Activated naive CD8-positive, alpha-beta T cell treated with anti-CD3 and anti-CD28 coated beads for 36 hours (primary cell): ENCODE measurements around the gene CHRNB1. TPM values are rescaled to one million over a fixed set of nuclear protein-coding genes. Genes with fewer than 3 reads are reported as not detected.

ENCODE experiments used
- DNase-seq: peaks from one replicate; pipeline ENCODE4 v3.0.0; 2021
- H3K27ac Mint-ChIP-seq: one replicate; pipeline ENCODE4 v1.8.0; 2022; ENCODE audit warnings: mild to moderate bottlenecking, moderate library complexity, mixed read lengths
- H3K27me3 Mint-ChIP-seq: one replicate; pipeline ENCODE4 v1.8.0; 2022; ENCODE audit warnings: mild to moderate bottlenecking, mixed read lengths
- H3K36me3 Mint-ChIP-seq: one replicate; pipeline ENCODE4 v1.8.0; 2021; ENCODE audit warnings: mild to moderate bottlenecking, mixed read lengths
- H3K4me1 Mint-ChIP-seq: one replicate; pipeline ENCODE4 v1.8.0; 2021; ENCODE audit warnings: mixed read lengths
- H3K4me3 Mint-ChIP-seq: one replicate; pipeline ENCODE4 v1.8.0; 2022; ENCODE audit warnings: mild to moderate bottlenecking, moderate library complexity, mixed read lengths
- H3K9me3 Mint-ChIP-seq: one replicate; pipeline ENCODE4 v1.8.0; 2022; ENCODE audit warnings: mixed read lengths
- total RNA-seq, 2 experiments: library from RNA; stranded (reverse); gene quantifications; one replicate each; pipeline ENCODE4 v1.2.3, GENCODE V29; 2021

The CHRNB1 gene
- total RNA-seq, 2 experiments from 2014 or later, result 10.6 to 11.3 TPM

GRCh38 chr17:7496470-7497183 lies 51.8 kb downstream of the CHRNB1 start:
- no peaks in the 10 kb centered on the region for H3K27me3 Mint-ChIP-seq
- peaks cover 50% of the 10 kb centered on the region for H3K36me3 Mint-ChIP-seq
- H3K4me1 Mint-ChIP-seq, result peaks cover 17% of the 10 kb centered on the region
- no peak for DNase-seq
- H3K27ac Mint-ChIP-seq, result peak overlapping the region; percentile 36
- no peaks in the 10 kb centered on the region for H3K9me3 Mint-ChIP-seq
- no peak overlapping the region for H3K4me3 Mint-ChIP-seq

GRCh38 chr17:7497228-7497627 lies 52.4 kb downstream of the CHRNB1 start:
- H3K27ac Mint-ChIP-seq, result peak overlapping the region; percentile 62
- peaks cover 13% of the 10 kb centered on the region for H3K4me1 Mint-ChIP-seq
- H3K36me3 Mint-ChIP-seq, result peaks cover 49% of the 10 kb centered on the region
- no peaks in the 10 kb centered on the region for H3K9me3 Mint-ChIP-seq
- peak overlapping the region; percentile 29 for H3K4me3 Mint-ChIP-seq
- DNase-seq, result no peak
- no peaks in the 10 kb centered on the region for H3K27me3 Mint-ChIP-seq

- H3K27me3 Mint-ChIP-seq, result no peaks in the 10 kb centered on the region
- no peak for DNase-seq
- H3K36me3 Mint-ChIP-seq, result peaks cover 49% of the 10 kb centered on the region
- H3K27ac Mint-ChIP-seq, result peak overlapping the region; percentile 16
- peaks cover 11% of the 10 kb centered on the region for H3K4me1 Mint-ChIP-seq
- no peaks in the 10 kb centered on the region for H3K9me3 Mint-ChIP-seq
- no peak overlapping the region for H3K4me3 Mint-ChIP-seq
Observed at GRCh38 chr17:7497636-7498035, 52.8 kb downstream of the CHRNB1 start.

GRCh38 chr17:7499161-7499560 lies 54.3 kb downstream of the CHRNB1 start:
- H3K27ac Mint-ChIP-seq, result no peak overlapping the region
- H3K27me3 Mint-ChIP-seq, result no peaks in the 10 kb centered on the region
- H3K9me3 Mint-ChIP-seq, result no peaks in the 10 kb centered on the region
- peaks cover 48% of the 10 kb centered on the region for H3K36me3 Mint-ChIP-seq
- no peak overlapping the region for H3K4me3 Mint-ChIP-seq
- H3K4me1 Mint-ChIP-seq, result peaks cover 2% of the 10 kb centered on the region
- DNase-seq, result no peak

- Mint-ChIP-seq H3K27me3 (no peaks in the 10 kb centered on the region), H3K9me3 (no peaks in the 10 kb centered on the region), H3K27ac (no peak overlapping the region), H3K4me3 (no peak overlapping the region), H3K36me3 (peaks cover 50% of the 10 kb centered on the region), H3K4me1 (no peaks in the 10 kb centered on the region)
- DNase-seq, result no peak
Observed at GRCh38 chr17:7501729-7502128, 56.9 kb downstream of the CHRNB1 start.

GRCh38 chr17:7502171-7502847 lies 57.4 kb downstream of the CHRNB1 start:
- DNase-seq, result no peak
- Mint-ChIP-seq H3K36me3 (peaks cover 47% of the 10 kb centered on the region), H3K27me3 (no peaks in the 10 kb centered on the region), H3K4me3 (no peak overlapping the region), H3K27ac (no peak overlapping the region), H3K4me1 (no peaks in the 10 kb centered on the region), H3K9me3 (no peaks in the 10 kb centered on the region)

GRCh38 chr17:7502987-7503386 lies 58.1 kb downstream of the CHRNB1 start:
- no peak for DNase-seq

GRCh38 chr17:7503521-7503920 lies 58.7 kb downstream of the CHRNB1 start:
- no peaks in the 10 kb centered on the region for H3K9me3 Mint-ChIP-seq
- H3K4me1 Mint-ChIP-seq, result no peaks in the 10 kb centered on the region
- no peak overlapping the region for H3K27ac Mint-ChIP-seq
- H3K4me3 Mint-ChIP-seq, result no peak overlapping the region
- H3K27me3 Mint-ChIP-seq, result no peaks in the 10 kb centered on the region
- no peak for DNase-seq
- peaks cover 43% of the 10 kb centered on the region for H3K36me3 Mint-ChIP-seq

More at GRCh38 chr17:7502987-7503386, 58.1 kb downstream of the CHRNB1 start:
- no peaks in the 10 kb centered on the region for H3K4me1 Mint-ChIP-seq
- H3K9me3 Mint-ChIP-seq, result no peaks in the 10 kb centered on the region
- H3K27me3 Mint-ChIP-seq, result no peaks in the 10 kb centered on the region
- no peak overlapping the region for H3K4me3 Mint-ChIP-seq
- H3K36me3 Mint-ChIP-seq, result peaks cover 47% of the 10 kb centered on the region
- H3K27ac Mint-ChIP-seq, result no peak overlapping the region

Other genes with a start within 250 kb of the CHRNB1 start
- gene DLG4, start 225.2 kb upstream of the CHRNB1 start, total RNA-seq, result 1 to 10 TPM; 8.9 to 9.8 TPM
- 100 to 1,000 TPM; 245 to 256 TPM for gene ACADVL, start 225.1 kb upstream of the CHRNB1 start, total RNA-seq
- 10 to 100 TPM; 64.4 to 66.5 TPM for gene DVL2, start 210.5 kb upstream of the CHRNB1 start, total RNA-seq
- gene PHF23, start 205.6 kb upstream of the CHRNB1 start, total RNA-seq, result 10 to 100 TPM; 28.1 to 28.8 TPM
- gene GABARAP, start 202.6 kb upstream of the CHRNB1 start, total RNA-seq, result 100 to 1,000 TPM; 112 to 113 TPM
- gene CTDNEP1, start 193.3 kb upstream of the CHRNB1 start, total RNA-seq, result 100 to 1,000 TPM; 180 to 191 TPM
- 100 to 1,000 TPM in 1 of 2 experiments, 10 to 100 TPM in 1; 99.0 to 110 TPM for gene ELP5, start 192.8 kb upstream of the CHRNB1 start, total RNA-seq
- 1 to 10 TPM in 1 of 2 experiments, under 1 TPM in 1; 0.90 to 1.6 TPM for gene CLDN7, start 182.6 kb upstream of the CHRNB1 start, total RNA-seq
- under 1 TPM; 0.54 to 0.56 TPM for gene SLC2A4, start 163.3 kb upstream of the CHRNB1 start, total RNA-seq
- under 1 TPM; 0.19 to 0.24 TPM for gene YBX2, start 150.4 kb upstream of the CHRNB1 start, total RNA-seq
- gene EIF5A, start 137.4 kb upstream of the CHRNB1 start, total RNA-seq, result 1,000 to 10,000 TPM; 1,429 to 1,492 TPM
- gene GPS2, start 129.7 kb upstream of the CHRNB1 start, total RNA-seq, result 10 to 100 TPM; 58.4 to 62.6 TPM
- 10 to 100 TPM; 44.1 to 46.0 TPM for gene NEURL4, start 115.7 kb upstream of the CHRNB1 start, total RNA-seq
- 100 to 1,000 TPM; 235 to 238 TPM for gene ACAP1, start 108.5 kb upstream of the CHRNB1 start, total RNA-seq
- gene KCTD11, start 92.9 kb upstream of the CHRNB1 start, total RNA-seq, result 1 to 10 TPM; 4.0 to 4.5 TPM
- gene TMEM95, start 89.9 kb upstream of the CHRNB1 start, total RNA-seq, result not detected
- 1 to 10 TPM; 4.3 to 5.0 TPM for gene TNK1, start 64.0 kb upstream of the CHRNB1 start, total RNA-seq
- 10 to 100 TPM; 63.0 to 66.8 TPM for gene PLSCR3, start 50.5 kb upstream of the CHRNB1 start, total RNA-seq
- 10 to 100 TPM; 42.7 to 44.3 TPM for gene TMEM256, start 41.0 kb upstream of the CHRNB1 start, total RNA-seq
- gene NLGN2, start 37.2 kb upstream of the CHRNB1 start, total RNA-seq, result 1 to 10 TPM; 8.8 to 9.3 TPM
- not detected for gene SPEM1, start 24.7 kb upstream of the CHRNB1 start, total RNA-seq
- gene SPEM2, start 19.4 kb upstream of the CHRNB1 start, total RNA-seq, result not detected
- gene SPEM3, start 16.2 kb upstream of the CHRNB1 start, total RNA-seq, result not detected
- 10 to 100 TPM; 10.4 TPM for gene TMEM102, start 9.6 kb upstream of the CHRNB1 start, total RNA-seq
- 1 to 10 TPM; 7.6 to 9.2 TPM for gene FGF11, start 5.5 kb upstream of the CHRNB1 start, total RNA-seq
- 10 to 100 TPM; 16.7 TPM for gene ZBTB4, start 34.6 kb downstream of the CHRNB1 start, total RNA-seq
- gene SLC35G6, start 36.4 kb downstream of the CHRNB1 start, total RNA-seq, result not detected
- 100 to 1,000 TPM; 198 to 200 TPM for gene POLR2A, start 39.3 kb downstream of the CHRNB1 start, total RNA-seq
- 10 to 100 TPM; 11.6 to 15.1 TPM for gene TNFSF12, start 104.0 kb downstream of the CHRNB1 start, total RNA-seq
- gene TNFSF13, start 113.7 kb downstream of the CHRNB1 start, total RNA-seq, result 1 to 10 TPM; 6.3 to 7.3 TPM
- 100 to 1,000 TPM in 1 of 2 experiments, 10 to 100 TPM in 1; 96.5 to 100 TPM for gene SENP3, start 116.9 kb downstream of the CHRNB1 start, total RNA-seq
- gene CD68, start 134.6 kb downstream of the CHRNB1 start, total RNA-seq, result 1 to 10 TPM; 6.6 to 6.7 TPM
- gene MPDU1, start 138.8 kb downstream of the CHRNB1 start, total RNA-seq, result 10 to 100 TPM; 72.8 to 77.2 TPM
- under 1 TPM; 0.28 to 0.35 TPM for gene SOX15, start 145.0 kb downstream of the CHRNB1 start, total RNA-seq
- gene FXR2, start 169.8 kb downstream of the CHRNB1 start, total RNA-seq, result 10 to 100 TPM; 35.5 to 37.0 TPM
- 10 to 100 TPM; 15.4 to 15.5 TPM for gene SAT2, start 182.8 kb downstream of the CHRNB1 start, total RNA-seq
- gene SHBG, start 185.1 kb downstream of the CHRNB1 start, total RNA-seq, result not detected
- under 1 TPM in 1 of 2 experiments, not detected in 1; 0.10 TPM for gene ATP1B2, start 205.9 kb downstream of the CHRNB1 start, total RNA-seq
- gene TP53, start 242.4 kb downstream of the CHRNB1 start, total RNA-seq, result 100 to 1,000 TPM; 137 to 142 TPM
- 10 to 100 TPM; 22.8 to 27.4 TPM for gene WRAP53, start 243.4 kb downstream of the CHRNB1 start, total RNA-seq